Colon (tissue), 2 donors: ENCODE measurements around the gene RPL18A.

Experiments used
- FAIRE-seq: peaks from 2 replicates; lab custom pipeline; 2012; peaks lifted over from hg19 to GRCh38; lab: Jason Lieb, UNC
- donor health status: control.
- donor health status: control.

RPL18A gene

DNA sequence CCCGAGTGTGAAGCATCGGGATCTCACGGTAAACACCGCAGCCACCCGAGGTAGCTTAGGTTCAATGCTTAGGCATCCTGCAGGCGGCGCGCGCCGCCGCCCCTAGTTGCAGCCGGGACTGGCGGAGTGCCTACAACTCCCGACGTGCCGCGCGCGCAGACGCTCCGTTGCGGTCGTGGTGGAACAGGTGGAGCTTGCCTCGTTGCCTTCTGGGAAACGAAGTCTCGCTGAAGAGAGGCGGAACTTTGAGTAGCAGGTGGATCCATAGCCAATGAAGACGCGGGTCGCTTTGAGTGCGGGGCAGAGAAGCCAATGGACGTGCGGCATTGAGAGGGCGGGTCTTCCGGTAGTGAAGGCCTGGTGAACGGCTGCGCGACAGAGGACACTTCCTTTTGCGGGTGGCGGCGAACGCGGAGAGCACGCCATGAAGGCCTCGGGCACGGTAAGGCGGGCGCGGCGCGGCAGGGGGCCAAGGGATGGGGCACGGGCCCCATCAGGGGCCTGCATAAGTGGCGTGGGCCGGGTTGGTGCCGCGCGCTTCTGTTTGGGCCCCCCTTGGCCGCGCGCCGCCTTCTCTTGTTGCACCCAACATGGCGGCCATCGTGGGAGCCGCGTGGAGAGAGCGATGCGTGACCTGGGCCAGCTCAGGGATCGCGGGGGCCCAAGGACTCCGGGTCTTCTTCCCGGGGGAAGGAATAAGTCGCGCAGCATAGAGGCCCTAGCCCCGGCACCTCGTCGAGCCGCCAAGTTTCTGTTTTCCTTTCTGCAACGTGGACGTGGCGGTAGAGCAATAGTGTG, at the start of gene RPL18A:
Gene RPL18A (plus strand): TSS at position 378 of the 798 bp plus-strand sequence. CDS start 47 bp downstream, at position 425.
- FAIRE-seq, result peak; percentile 80

DNA sequence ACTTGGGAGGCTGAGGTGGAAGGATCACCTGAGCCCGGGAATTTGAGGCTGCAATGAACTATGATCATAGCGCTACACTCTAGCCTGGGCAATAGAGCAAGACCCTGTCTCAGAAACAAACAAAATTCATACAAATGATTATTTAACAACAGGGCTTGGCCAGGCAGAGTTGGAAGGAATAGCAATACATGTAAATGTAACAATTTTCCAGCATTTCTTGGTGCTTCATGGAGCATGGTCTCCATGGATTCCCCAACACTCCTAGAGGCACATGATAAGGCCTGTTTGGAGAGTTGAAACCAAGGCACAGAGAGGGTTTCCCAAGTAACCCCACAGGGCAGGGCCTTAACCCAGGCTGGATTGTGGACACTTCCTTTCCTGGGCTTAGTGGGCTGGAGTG, 48.6 kb upstream of the RPL18A start:
- no peak for FAIRE-seq

DNA sequence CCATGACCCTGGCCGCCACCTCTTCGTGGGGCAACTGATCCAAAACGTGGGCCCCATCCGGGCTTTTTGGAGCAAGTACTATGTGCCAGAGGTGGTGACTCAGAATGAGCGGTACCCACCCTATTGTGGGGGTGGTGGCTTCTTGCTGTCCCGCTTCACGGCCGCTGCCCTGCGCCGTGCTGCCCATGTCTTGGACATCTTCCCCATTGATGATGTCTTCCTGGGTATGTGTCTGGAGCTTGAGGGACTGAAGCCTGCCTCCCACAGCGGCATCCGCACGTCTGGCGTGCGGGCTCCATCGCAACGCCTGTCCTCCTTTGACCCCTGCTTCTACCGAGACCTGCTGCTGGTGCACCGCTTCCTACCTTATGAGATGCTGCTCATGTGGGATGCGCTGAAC, 48.0 kb upstream of the RPL18A start:
- FAIRE-seq, result no peak

DNA sequence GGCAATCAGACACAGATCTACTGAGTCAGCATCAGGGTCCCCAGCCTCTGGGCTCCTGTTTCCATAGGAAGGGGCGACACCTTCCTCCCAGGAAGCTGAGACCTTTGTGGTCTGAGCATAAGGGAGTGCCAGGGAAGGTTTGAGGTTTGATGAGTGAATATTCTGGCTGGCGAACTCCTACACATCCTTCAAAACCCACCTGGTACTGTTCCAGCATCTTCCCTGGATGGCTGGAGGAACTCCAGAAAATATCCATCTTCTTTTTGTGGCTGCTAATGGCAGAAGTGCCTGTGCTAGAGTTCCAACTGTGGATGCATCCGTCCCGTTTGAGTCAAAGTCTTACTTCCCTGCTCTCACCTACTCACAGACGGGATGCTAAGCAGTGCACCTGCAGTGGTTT, 47.6 kb upstream of the RPL18A start:
- FAIRE-seq, result no peak

DNA sequence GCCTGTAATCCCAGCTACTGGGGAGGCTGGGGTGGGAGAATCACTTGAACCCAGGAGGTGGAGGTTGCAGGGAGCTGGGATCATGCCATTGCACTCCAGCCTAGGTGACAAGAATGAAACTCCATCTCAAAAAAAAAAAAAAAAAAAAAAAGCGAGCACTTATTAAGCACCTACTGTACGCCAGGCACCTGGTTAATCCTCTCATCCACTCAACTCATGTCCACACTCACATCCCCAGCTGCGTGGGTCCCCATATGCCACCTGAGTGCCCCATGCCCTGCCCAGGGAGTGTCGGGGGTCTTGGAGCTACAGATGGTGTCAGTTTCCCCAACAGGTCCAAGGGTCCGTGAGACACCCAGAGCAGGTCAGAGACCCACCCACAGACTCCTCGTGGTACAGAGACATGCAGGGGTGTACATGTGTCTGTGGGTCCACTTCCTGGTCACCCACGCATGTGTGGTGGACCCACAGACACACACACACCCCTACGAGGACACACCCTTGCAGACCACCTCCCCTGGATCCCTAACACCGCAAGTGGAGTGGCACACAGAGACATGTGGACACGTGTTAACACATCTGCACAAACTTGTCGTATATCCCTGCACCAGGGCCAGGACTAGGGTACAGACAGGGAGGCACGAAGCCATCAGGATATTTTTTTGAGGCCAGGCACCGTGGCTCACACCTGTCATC, 41.9 kb upstream of the RPL18A start:
- no peak for FAIRE-seq

DNA sequence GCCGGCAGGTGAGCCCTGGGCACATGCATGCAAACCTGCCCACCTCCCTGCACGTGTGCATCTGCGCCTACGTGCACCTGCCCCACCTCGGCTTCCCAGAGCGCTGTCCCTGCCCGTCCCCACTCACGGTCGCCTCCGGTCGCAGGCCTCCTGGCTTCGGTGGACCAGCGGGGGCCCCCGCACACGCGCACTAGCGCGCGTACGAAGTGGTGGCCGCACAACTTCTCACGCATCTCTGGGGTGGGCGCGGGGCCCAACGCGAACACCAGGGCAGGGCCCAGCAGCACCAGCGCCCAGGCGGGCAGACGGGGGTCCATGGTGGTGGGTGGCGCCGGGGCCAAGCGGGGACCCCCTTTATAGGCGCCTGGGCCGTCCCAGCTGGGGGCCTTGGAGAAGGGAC, 38.5 kb upstream of the RPL18A start, which contains the start of gene INSL3:
Gene INSL3 (minus strand): TSS at position 330 of the 400 bp plus-strand sequence. CDS start 13 bp downstream, at position 317.
- no peak for FAIRE-seq

DNA sequence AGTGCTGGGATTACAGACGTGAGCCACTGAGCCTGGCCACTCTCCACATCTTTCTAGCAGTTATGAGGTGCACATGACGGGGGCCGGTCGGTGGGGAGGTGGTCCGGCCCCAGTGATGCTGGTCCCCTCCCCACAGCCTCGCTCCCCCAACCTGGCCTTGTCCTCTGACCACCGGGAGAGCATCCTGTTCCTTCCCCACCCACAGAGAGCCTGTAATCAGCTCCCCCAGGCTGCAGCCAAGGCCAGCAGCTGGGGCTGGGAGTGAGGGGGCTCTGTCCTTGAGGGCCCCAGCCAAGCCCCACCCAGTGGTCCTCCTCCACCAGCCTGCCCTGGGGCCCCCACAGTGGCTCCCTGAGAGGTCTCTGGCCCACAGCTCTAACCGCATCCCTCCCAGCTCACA, 35.4 kb upstream of the RPL18A start:
- no peak for FAIRE-seq

DNA sequence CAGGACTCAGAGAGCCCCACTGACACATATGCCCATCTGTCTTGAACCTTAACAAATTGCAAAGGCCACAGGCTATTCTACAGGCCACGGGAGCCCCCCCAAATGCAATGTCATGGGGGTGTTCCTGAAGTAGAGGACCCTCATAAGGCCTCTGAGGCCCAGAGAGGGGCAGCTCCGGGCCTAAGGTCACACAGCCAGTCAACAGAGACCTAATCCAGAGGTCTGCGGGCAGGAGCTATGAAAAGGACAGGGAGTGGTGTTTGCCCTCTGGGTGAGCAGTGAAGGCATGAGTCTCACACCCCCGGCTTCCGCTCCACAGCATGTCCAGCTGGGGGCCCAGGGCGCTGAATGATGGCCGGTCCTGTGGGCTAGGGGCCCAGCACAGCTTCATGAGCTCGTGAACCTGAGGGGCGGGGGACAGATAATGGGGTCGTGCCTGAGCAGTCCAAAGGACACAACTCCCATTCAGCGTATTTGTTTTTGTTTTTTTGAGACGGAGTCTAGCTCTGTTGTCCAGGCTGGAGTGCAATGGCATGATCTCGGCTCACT, 33.1 kb upstream of the RPL18A start:
- no peak for FAIRE-seq

DNA sequence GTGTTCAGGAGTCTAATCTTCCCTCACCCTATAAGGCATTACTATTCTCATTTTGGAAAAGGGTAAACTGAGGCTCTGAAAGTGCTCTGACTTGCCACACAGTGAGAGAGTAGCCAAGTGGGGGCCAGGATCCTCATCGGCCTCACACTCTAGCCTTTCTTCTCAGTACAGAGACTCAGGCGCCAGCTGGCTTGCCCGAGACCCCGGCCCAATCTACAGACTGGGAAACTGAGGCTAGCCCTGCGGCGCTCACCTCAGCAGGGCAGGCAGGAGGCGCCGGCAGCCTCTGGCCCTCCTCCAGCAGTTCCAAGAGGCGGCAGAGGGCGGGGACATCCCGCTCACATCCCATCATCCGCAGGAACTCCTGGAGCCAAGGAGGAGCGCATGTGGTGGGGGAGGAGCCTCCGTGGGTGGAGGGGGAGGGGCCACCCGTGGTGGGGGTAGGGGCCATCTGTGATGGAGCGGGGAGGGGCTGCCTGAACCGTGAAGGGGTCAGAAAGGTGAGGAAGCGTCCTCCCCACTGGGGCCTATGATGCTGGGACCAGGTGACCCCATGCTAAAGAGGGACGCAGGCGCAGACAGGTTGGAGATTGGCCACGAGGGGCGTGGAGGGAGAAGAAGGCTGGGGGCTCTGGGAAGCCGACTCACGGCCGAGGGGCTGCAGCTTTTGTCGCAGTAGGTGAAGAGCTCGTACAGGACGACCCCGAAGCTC, 29.7 kb upstream of the RPL18A start:
- FAIRE-seq, result no peak

DNA sequence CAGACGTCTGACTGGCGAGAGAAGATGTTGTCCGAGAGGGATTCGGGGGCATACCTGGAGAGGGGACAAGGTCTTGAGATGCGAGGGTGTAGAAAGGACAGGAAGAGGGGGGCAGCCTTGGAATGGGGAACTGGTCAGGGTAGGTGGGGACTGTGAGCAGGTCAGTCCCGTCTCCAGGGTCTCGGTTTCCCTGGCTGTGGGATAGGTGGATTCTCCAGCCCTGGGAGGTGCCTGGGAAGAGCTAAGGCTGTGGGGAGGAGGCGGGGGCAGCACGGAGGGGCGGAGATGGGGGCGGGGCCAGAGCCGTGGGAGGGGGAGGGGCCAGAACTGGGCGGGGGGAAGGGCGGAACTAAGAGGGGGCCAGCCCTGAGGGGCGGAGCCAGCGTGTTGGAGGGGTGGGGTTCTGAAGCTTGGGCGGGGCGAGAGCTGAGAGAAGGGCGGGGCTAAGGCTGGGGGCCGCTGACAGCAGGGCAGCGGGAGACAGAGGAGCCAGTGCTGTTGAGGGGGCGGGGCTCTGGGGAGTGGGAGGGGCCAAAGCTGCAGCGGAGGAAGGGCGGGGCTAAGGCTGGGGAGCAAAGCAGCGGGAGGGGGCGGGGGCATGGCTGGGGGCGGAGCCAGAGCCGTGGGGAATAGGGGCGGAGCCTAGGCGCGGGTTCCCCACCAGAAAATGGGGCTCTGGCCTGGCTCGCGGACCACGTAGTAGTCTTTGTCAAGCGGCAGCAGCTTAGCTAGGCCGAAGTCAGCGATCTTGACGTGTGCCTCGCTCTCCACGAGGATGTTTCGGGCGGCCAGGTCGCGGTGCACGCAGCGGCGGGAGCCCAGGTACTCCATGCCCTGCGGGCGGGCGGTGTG, 28.9 kb upstream of the RPL18A start:
- FAIRE-seq, result no peak

DNA sequence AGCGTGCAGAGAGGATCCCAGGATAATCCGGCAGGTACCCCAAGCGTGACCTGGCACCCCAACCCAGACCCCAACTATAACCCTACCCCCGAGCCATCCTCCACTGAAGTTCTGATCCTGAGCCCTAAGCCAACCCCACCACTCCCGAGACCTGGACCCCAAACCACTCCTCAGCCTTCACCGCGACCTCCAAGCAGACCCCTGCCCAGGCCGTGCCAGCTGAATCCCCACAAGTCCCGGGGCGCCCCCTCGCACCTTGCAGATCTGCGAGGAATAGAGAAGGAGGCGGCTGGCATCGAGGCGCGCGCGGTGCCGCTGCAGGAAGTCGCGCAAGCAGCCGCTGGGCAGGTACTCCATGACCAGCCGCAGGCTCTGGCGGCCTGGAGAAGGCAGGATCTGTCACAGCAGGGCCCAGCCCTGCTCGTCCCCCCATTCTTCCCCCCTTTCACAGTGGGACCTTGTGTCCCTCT, 28.3 kb upstream of the RPL18A start:
- no peak for FAIRE-seq

DNA sequence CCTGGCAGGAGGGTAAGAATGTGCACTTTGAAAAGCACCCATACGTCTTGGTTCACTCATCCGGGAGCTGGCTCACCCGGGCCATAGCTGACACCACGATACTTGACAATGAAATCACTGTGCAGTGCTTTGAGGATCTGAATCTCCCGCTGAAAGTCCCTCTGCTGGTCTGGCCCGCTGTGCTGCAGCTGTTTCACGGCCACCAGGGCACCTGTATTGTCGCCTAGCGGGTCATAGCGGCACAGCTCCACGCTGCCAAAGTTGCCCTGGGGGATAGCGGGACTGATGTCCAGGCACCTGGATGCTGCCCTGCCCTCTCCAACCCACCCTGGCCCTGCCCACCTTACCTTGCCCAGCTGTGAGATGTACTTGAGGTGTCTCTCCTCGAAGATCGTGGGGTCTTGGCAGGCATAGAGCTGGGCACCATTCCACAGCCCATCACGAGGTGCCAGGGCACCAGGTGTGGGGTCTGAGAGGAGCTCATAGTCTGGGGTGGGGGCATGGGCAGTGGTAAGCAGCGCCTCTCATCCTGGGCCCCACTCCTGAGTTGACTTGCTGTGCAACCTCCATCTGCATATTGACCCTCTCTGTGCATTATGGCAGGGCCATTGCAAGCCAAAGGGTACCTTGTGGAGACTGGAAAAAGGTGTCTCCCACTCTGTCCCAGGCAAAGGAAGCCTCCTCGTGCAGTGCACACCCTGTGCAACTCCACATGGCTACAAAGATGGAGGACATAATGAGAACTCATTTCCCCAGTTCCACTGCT, 27.1 kb upstream of the RPL18A start:
- no peak for FAIRE-seq

DNA sequence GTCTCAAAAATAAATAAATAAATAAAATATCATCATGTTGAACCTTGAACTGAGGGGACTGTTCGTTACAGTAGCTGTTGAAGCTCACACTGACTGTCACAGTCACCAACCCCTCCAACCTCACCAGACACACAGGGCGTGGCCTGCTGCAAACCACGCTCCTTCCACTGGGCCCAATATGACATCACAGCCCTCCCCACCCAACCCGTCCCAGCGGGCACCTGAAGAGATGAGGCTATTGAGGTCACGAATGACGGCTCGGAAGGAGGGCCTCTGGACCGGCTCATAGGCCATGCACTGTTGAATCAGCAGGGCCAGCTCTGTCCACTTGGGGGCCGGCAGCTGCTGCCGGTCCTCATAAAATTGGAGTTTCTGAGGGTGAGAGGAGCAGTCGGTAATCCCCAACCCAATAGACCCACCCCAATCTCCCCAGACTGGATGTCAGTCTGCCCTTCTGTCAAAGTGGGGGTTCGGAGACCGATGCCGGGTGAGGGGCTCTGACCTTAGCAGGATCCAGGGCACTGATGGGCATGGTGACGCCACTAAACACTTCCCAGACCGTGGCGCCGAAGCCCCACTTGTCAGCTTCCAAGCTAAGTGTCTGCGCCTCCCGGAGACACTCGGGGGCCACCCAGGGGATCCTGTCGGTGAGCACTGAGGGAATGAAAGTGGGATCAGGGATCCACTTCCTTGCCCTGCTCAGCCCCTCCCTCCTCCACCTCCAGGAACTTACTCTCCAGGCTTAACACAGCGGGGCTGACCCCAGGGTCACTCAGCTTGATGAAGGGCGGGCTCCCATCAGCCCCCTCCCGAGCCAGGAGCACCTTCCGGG, 25.1 kb upstream of the RPL18A start:
- no peak for FAIRE-seq

DNA sequence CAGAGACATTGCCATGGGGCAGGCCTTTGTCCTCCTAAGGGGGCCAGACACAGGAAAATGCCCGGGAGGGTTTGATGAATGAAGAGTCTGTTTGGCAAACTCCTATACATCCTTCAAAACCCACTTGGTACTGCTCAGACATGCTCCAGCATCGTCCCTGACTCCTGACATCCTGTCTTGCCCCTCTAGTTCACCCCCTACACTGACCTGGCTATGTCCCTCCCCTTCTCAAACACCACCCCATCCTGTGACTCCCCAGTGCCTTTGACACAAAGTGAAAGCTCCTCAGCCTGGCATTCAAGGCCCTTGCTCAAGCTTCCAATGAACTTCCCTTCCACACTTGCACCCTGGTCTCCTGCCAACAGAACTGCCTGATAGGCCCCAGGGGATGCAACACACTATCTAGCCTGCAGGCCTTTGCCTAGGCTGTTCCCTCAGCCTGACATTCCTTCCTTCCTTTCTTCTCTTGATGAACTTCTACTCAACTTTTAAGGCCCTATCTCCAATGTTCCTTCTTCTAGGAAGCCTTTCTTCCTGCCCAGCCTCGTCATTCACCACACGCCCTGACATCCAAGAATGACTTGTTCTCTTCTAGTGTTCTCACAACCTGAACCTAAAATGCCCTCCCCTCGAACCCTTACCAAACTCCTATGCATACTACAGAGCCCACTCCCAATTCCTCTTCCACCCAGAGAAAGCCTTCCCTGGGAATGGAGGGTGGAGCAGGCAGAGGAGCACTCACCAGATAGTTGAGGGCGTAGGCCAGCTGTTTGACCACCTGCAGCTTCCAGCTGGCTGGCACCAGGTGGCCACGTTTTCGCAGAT, 24.3 kb upstream of the RPL18A start:
- no peak for FAIRE-seq

DNA sequence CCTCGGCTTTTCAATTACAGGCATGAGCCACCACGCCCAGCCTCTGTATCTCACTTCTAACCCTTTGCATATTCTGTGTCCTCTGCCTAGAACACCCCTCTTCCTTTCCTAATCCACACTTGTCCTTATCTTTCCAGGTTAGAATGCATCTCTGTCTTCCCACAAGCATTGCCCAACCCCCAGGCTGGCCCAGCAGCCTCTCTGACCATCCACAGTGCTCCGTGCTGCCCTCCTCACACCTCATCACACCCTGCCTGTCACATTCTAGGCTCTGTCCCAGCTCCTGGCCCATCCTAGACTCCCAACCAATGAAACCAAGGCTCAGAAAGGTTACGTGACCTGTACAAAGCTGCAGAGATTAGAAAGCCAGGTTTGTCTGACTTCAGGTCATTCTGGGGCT, 23.2 kb upstream of the RPL18A start:
- FAIRE-seq, result no peak

DNA sequence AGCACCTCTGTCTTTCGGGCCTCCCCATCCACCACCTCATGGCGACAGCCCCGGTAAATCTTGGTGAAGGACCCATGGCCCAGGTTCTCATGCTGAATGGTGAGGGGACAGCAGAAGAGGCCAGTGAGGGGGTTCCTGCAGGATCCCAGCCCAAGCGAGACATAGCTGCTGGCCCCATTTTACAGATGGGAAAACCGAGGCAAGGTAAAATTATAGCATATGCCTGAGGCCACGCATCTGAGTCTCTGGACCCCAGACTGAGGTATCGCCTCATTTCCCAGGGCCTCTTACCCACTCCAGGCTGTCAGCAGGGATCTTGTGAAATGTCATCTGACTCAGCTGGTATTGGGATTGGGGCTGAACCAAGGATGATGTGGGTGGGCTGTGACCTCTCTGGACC, 21.7 kb upstream of the RPL18A start:
- no peak for FAIRE-seq

DNA sequence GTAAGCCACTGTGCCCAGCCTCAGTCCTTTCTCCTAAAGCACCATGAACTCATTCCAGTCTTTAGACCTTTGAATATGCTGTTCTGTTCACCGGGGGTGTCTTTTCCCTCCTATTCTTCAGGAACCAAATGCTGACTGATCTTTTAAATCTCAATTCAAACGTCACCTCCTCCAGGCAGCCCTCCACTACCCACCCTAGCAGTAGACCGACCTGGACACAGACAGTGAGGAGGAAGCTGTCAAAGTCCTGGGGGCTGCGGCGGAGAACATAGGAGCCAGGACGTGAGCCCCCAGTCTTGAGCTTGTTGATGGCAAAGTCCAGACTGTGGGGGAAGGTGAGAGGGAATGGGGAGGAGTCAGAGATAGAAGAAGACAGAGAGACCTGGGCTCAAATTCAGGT, 19.7 kb upstream of the RPL18A start:
- no peak for FAIRE-seq

DNA sequence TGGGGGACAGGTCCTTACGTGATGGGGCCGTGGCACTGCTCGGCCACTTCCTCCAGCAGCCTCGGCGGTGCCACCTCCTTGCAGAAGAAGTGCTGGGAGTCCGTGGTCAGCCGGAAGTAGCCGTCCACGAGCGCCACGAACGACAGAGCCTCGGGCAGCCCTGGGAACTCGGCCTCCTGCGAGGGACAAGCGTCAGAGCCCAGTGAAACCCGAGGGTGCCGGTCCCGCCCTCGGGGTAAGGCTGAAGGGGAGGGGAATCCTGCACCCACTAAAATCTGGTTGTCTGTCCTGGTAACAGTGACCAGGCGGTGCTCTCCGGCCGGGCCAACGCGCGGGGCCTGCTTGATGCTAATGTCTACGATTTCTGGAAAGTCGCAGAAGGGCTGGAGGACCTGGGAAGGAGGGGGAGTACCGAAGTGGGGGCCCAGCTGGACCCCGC, 18.3 kb upstream of the RPL18A start:
- no peak for FAIRE-seq
